Measurements from ENCODE around the gene HENMT1.
"Not testable (repeated sequence)": the region's sequence is repeated elsewhere in the genome, so short reads cannot be mapped to it uniquely, and the experiment has no call there.

Gene HENMT1

DNA sequence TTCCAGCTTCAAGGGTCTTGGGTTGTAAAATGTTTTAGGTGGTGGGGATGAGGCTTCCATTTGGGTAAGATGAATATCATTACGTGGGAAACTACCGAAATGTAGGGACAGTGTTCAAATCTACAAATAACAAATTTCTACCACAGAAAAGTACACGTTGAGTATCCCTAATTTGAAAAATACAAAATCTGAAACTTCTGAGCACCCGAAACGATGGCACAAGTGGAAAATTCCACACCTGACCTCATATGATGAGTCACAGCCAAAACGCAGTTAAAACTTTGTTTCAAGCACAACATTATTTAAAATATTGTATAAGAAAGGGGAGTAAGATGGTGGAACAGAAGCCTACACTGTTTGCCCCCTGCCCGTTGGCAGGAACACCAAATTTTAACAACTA is 8.8 kb upstream of the HENMT1 start:
- no peaks in the 10 kb centered on the region for H3K36me3 ChIP-seq (ENCODE audit: control insufficient read depth in 1 of 2, insufficient read depth in 2 of 2, low read length in 2 of 2)
- no peaks in the 10 kb centered on the region for H3K27me3 ChIP-seq (ENCODE audit: insufficient read depth, low read length)
- no peaks in the 10 kb centered on the region for H3K79me2 ChIP-seq (ENCODE audit: control insufficient read depth, insufficient read depth, low read length, poor library complexity)
- H3K4me3 ChIP-seq (ENCODE audit: low read depth, low read length): no peak overlapping the region
- no peaks in the 10 kb centered on the region for H3K9me3 ChIP-seq (ENCODE audit: insufficient read depth, low read depth, low read length)
- H3K9ac ChIP-seq (ENCODE audit: low read length): no peak overlapping the region
- no peak overlapping the region for H3K4me2 ChIP-seq (ENCODE audit: low read length)
- no peak overlapping the region for H2AFZ ChIP-seq (ENCODE audit: insufficient read depth, low read length, poor library complexity)
- no peak overlapping the region for H4K12ac ChIP-seq (ENCODE audit: low read depth, low read length)
- no peak for DNase-seq
- WGBS (ENCODE audit: extremely low coverage, insufficient coverage, insufficient read length): no CpG with 5 or more reads among the region's 7 CpGs
- H2BK5ac ChIP-seq (ENCODE audit: low read depth, low read length, poor library complexity): no peak overlapping the region
- H4K8ac ChIP-seq (ENCODE audit: low read depth, low read length): no peak overlapping the region
- no peak overlapping the region for H3K23ac ChIP-seq (ENCODE audit: low read length)
- H3K4me1 ChIP-seq (ENCODE audit: control insufficient read depth in 1 of 2, insufficient read depth in 2 of 2, low read length in 2 of 2): no peaks in the 10 kb centered on the region
- H3K27ac ChIP-seq (ENCODE audit: low read depth, low read length): no peak overlapping the region
- no peak overlapping the region for H3K18ac ChIP-seq (ENCODE audit: low read length)
- H3K4ac ChIP-seq (ENCODE audit: low read depth, low read length): no peak overlapping the region
- no peak overlapping the region for H2AK5ac ChIP-seq (ENCODE audit: low read length)
- no peak overlapping the region for H4K91ac ChIP-seq (ENCODE audit: low read depth, low read length)
- H3K79me1 ChIP-seq (ENCODE audit: low read length): no peaks in the 10 kb centered on the region
- H2BK120ac ChIP-seq (ENCODE audit: insufficient read depth, low read length, poor library complexity): no peak overlapping the region
- no peak overlapping the region for H3K14ac ChIP-seq (ENCODE audit: low read length)
- no peak overlapping the region for H2BK12ac ChIP-seq (ENCODE audit: low read length)

GRCh38 chr1:108668777-108669176 is 7.9 kb upstream of the HENMT1 start:
- H4K91ac ChIP-seq (ENCODE audit: low read depth, low read length): no peak overlapping the region
- H3K23ac ChIP-seq (ENCODE audit: low read length): no peak overlapping the region
- no peak overlapping the region for H3K4ac ChIP-seq (ENCODE audit: low read depth, low read length)
- H3K27ac ChIP-seq (ENCODE audit: low read depth, low read length): no peak overlapping the region
- H3K14ac ChIP-seq (ENCODE audit: low read length): no peak overlapping the region
- H3K9ac ChIP-seq (ENCODE audit: low read length): no peak overlapping the region
- DNase-seq: peak in 1 of 2 donors; percentile 18
- H3K4me3 ChIP-seq (ENCODE audit: low read depth, low read length): no peak overlapping the region
- H3K4me1 ChIP-seq (ENCODE audit: control insufficient read depth in 1 of 2, insufficient read depth in 2 of 2, low read length in 2 of 2): no peaks in the 10 kb centered on the region
- no peak overlapping the region for H3K4me2 ChIP-seq (ENCODE audit: low read length)
- no peak overlapping the region for H4K8ac ChIP-seq (ENCODE audit: low read depth, low read length)
- H3K79me1 ChIP-seq (ENCODE audit: low read length): no peaks in the 10 kb centered on the region
- no peaks in the 10 kb centered on the region for H3K79me2 ChIP-seq (ENCODE audit: control insufficient read depth, insufficient read depth, low read length, poor library complexity)
- no peak overlapping the region for H4K12ac ChIP-seq (ENCODE audit: low read depth, low read length)
- H2AFZ ChIP-seq (ENCODE audit: insufficient read depth, low read length, poor library complexity): no peak overlapping the region
- H3K18ac ChIP-seq (ENCODE audit: low read length): no peak overlapping the region
- no peaks in the 10 kb centered on the region for H3K36me3 ChIP-seq (ENCODE audit: control insufficient read depth in 1 of 2, insufficient read depth in 2 of 2, low read length in 2 of 2)
- no peak overlapping the region for H2AK5ac ChIP-seq (ENCODE audit: low read length)
- no peaks in the 10 kb centered on the region for H3K9me3 ChIP-seq (ENCODE audit: insufficient read depth, low read depth, low read length)
- no peak overlapping the region for H2BK12ac ChIP-seq (ENCODE audit: low read length)
- H2BK5ac ChIP-seq (ENCODE audit: low read depth, low read length, poor library complexity): no peak overlapping the region
- no peak overlapping the region for H2BK120ac ChIP-seq (ENCODE audit: insufficient read depth, low read length, poor library complexity)
- H3K27me3 ChIP-seq (ENCODE audit: insufficient read depth, low read length): no peaks in the 10 kb centered on the region

DNA sequence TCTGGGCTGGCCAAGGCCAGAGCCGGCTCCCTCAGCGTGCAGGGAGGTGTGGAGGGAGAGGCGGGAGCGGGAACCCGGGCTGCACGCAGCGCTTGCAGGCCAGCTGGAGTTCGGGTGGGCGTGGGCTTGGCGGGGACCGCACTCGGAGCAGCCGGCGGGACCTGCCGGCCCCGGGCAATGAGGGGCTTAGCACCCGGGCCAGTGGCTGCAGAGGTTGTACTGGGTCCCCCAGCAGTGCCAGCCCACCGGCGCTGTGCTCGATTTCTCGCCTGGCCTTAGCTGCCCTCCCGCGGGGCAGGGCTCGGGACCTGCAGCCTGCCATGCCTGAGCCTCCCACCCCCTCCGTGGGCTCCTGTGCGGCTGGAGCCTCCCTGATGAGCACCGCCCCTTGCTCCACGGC is 6.5 kb upstream of the HENMT1 start:
- H4K91ac ChIP-seq (ENCODE audit: low read depth, low read length); H3K18ac ChIP-seq (ENCODE audit: low read length); H3K4me3 ChIP-seq (ENCODE audit: low read depth, low read length); H3K4me2 ChIP-seq (ENCODE audit: low read length); H2BK5ac ChIP-seq (ENCODE audit: low read depth, low read length, poor library complexity); H3K4me1 ChIP-seq (ENCODE audit: control insufficient read depth in 1 of 2, insufficient read depth in 2 of 2, low read length in 2 of 2); H3K9me3 ChIP-seq (ENCODE audit: insufficient read depth, low read depth, low read length); H3K23ac ChIP-seq (ENCODE audit: low read length); H4K12ac ChIP-seq (ENCODE audit: low read depth, low read length); H2AK5ac ChIP-seq (ENCODE audit: low read length); H3K27ac ChIP-seq (ENCODE audit: low read depth, low read length); DNase-seq; H3K9ac ChIP-seq (ENCODE audit: low read length); H2BK120ac ChIP-seq (ENCODE audit: insufficient read depth, low read length, poor library complexity); H2BK12ac ChIP-seq (ENCODE audit: low read length); H3K36me3 ChIP-seq (ENCODE audit: control insufficient read depth in 1 of 2, insufficient read depth in 2 of 2, low read length in 2 of 2); H3K4ac ChIP-seq (ENCODE audit: low read depth, low read length); H4K8ac ChIP-seq (ENCODE audit: low read depth, low read length); H3K14ac ChIP-seq (ENCODE audit: low read length); H3K79me1 ChIP-seq (ENCODE audit: low read length); H3K79me2 ChIP-seq (ENCODE audit: control insufficient read depth, insufficient read depth, low read length, poor library complexity); H2AFZ ChIP-seq (ENCODE audit: insufficient read depth, low read length, poor library complexity); H3K27me3 ChIP-seq (ENCODE audit: insufficient read depth, low read length): not testable (repeated sequence)
- no CpG with 5 or more reads among the region's 28 CpGs for WGBS (ENCODE audit: extremely low coverage, insufficient coverage, insufficient read length)

GRCh38 chr1:108665771-108666170 is 4.9 kb upstream of the HENMT1 start:
- no peak for DNase-seq
- Histone ChIP-seq H3K36me3 (ENCODE audit: control insufficient read depth in 1 of 2, insufficient read depth in 2 of 2, low read length in 2 of 2) (no peaks in the 10 kb centered on the region), H3K79me2 (ENCODE audit: control insufficient read depth, insufficient read depth, low read length, poor library complexity) (peaks cover 5% of the 10 kb centered on the region), H4K91ac (ENCODE audit: low read depth, low read length) (no peak overlapping the region), H3K14ac (ENCODE audit: low read length) (no peak overlapping the region), H4K12ac (ENCODE audit: low read depth, low read length) (no peak overlapping the region), H2BK120ac (ENCODE audit: insufficient read depth, low read length, poor library complexity) (no peak overlapping the region), H3K23ac (ENCODE audit: low read length) (no peak overlapping the region), H3K9ac (ENCODE audit: low read length) (no peak overlapping the region), H3K4me2 (ENCODE audit: low read length) (no peak overlapping the region), H3K27ac (ENCODE audit: low read depth, low read length) (no peak overlapping the region), H3K18ac (ENCODE audit: low read length) (no peak overlapping the region), H3K4me3 (ENCODE audit: low read depth, low read length) (no peak overlapping the region), H2BK12ac (ENCODE audit: low read length) (no peak overlapping the region), H3K27me3 (ENCODE audit: insufficient read depth, low read length) (no peaks in the 10 kb centered on the region), H3K4ac (ENCODE audit: low read depth, low read length) (no peak overlapping the region), H2AFZ (ENCODE audit: insufficient read depth, low read length, poor library complexity) (no peak overlapping the region), H2AK5ac (ENCODE audit: low read length) (no peak overlapping the region), H4K8ac (ENCODE audit: low read depth, low read length) (no peak overlapping the region), H3K79me1 (ENCODE audit: low read length) (peaks cover 7% of the 10 kb centered on the region), H2BK5ac (ENCODE audit: low read depth, low read length, poor library complexity) (no peak overlapping the region), H3K9me3 (ENCODE audit: insufficient read depth, low read depth, low read length) (no peaks in the 10 kb centered on the region), H3K4me1 (ENCODE audit: control insufficient read depth in 1 of 2, insufficient read depth in 2 of 2, low read length in 2 of 2) (peaks cover 5% of the 10 kb centered on the region in 2 experiments)
- WGBS (ENCODE audit: extremely low coverage, insufficient coverage, insufficient read length): no CpG with 5 or more reads among the region's 1 CpG

Data from trophoblast cell (in vitro differentiated cells and primary cell).